Left ventricle myocardium superior (tissue), 1 donor: Measurements from ENCODE around the gene PPIE. TPM values are rescaled to one million over a fixed set of nuclear protein-coding genes. Genes with fewer than 3 reads are reported as not detected.
"Not testable (repeated sequence)": the region's sequence is repeated elsewhere in the genome, so short reads cannot be mapped to it uniquely, and the experiment has no call there.

Source experiments
- ATAC-seq: fragments of 200-7000 bp; cut with Tn5 transposase; one replicate; pipeline ENCODE4 v1.9.1; 2020; ENCODE audit warnings: mild to moderate bottlenecking, moderate library complexity
- DNase-seq: peaks from one replicate; pipeline ENCODE4 v3.0.0-alpha.2; 2020
- intact Hi-C: fragments of 100-400 bp; cut with micrococcal nuclease; formaldehyde crosslinking; loops from one replicate; pipeline ENCODE4 v1.11.0; 2022
- total RNA-seq: library from RNA; stranded (reverse); fragmentation: NEBNext Ultra II Directional; extraction: Animal tissue kit (Norgen Biotek cat#: 25700); gene quantifications from one replicate; pipeline ENCODE4 v1.2.1, GENCODE V29; 2021
- donor health status: DM: no; HTN: yes; CAD: no; lungs with severe emphysema.

Gene PPIE
- total RNA-seq, 1 donor from 2014 or later = 33.7 TPM

- intact Hi-C loops = no loop called here
- DNase-seq (peak; percentile 74), ATAC-seq (peak; percentile 86)
These were observed 50.3 kb downstream of the PPIE start, which contains the start of gene BMP8B for GRCh38 chr1:39788758-39789570. TSS of gene BMP8B (minus strand) at chr1:39788865. CDS start at chr1:39788485, 380 bp downstream.

GRCh38 chr1:39789571-39790110, 51.0 kb downstream of the PPIE start:
- intact Hi-C loops = no loop called here
- DNase-seq (no peak), ATAC-seq (no peak)

- ATAC-seq (no peak), DNase-seq (no peak)
- intact Hi-C loops = no loop called here
These were observed 53.2 kb downstream of the PPIE start for GRCh38 chr1:39791838-39792237.

- DNase-seq (no peak), ATAC-seq (no peak)
- intact Hi-C loops = no loop called here
These were observed 57.0 kb downstream of the PPIE start for GRCh38 chr1:39795651-39796050.

- intact Hi-C loops = not testable (repeated sequence)
- peak; percentile 61 for DNase-seq
- ATAC-seq = peak; percentile 75
These were observed 60.4 kb downstream of the PPIE start for GRCh38 chr1:39798859-39799769.

- ATAC-seq = peak; percentile 90
- intact Hi-C loops = no loop called here
These were observed 61.2 kb downstream of the PPIE start for GRCh38 chr1:39799770-39800470.

GRCh38 chr1:39800471-39800835, 61.8 kb downstream of the PPIE start:
- no peak for ATAC-seq
- no peak for DNase-seq
- intact Hi-C loops = no loop called here

More at GRCh38 chr1:39799770-39800470, 61.2 kb downstream of the PPIE start:
- DNase-seq = peak; percentile 76

GRCh38 chr1:39802496-39803260, 64.0 kb downstream of the PPIE start:
- intact Hi-C loops = no loop called here
- DNase-seq = no peak
- ATAC-seq = no peak

GRCh38 chr1:39805385-39805784, 66.7 kb downstream of the PPIE start:
- intact Hi-C loops = no loop called here
- ATAC-seq = no peak
- DNase-seq = no peak

GRCh38 chr1:39808784-39809517, 70.3 kb downstream of the PPIE start:
- intact Hi-C loops = no loop called here
- DNase-seq = no peak
- ATAC-seq = no peak

- intact Hi-C loops = no loop called here
- DNase-seq = no peak
- ATAC-seq = peak; percentile 85
These were observed 74.2 kb downstream of the PPIE start for GRCh38 chr1:39812913-39813312.

Other genes starting within 250 kb of the PPIE start
- not detected for gene BMP8A, start 247.2 kb upstream of the PPIE start, total RNA-seq
- 246 TPM for gene PABPC4, start 162.1 kb upstream of the PPIE start, total RNA-seq
- 15.0 TPM for gene HEYL, start 99.2 kb upstream of the PPIE start, total RNA-seq
- gene NT5C1A, start 66.8 kb upstream of the PPIE start, total RNA-seq = 39.6 TPM
- gene HPCAL4, start 47.4 kb upstream of the PPIE start, total RNA-seq = 2.4 TPM
- gene OXCT2, start 32.5 kb downstream of the PPIE start, total RNA-seq = 0.77 TPM
- gene BMP8B, start 50.0 kb downstream of the PPIE start, total RNA-seq = 0.40 TPM
- gene TRIT1, start 144.6 kb downstream of the PPIE start, total RNA-seq = 17.4 TPM
- gene MYCL, start 163.0 kb downstream of the PPIE start, total RNA-seq = 1.5 TPM
- 0.84 TPM for gene MFSD2A, start 216.3 kb downstream of the PPIE start, total RNA-seq